Inferior parietal cortex (tissue), 1 donor: ENCODE results near the gene SLX4IP.

Source experiments
- DNase-seq: peaks from one replicate; pipeline ENCODE4 v3.0.0-alpha.2; 2016; ENCODE audit errors: extremely low spot score

The SLX4IP gene

DNA sequence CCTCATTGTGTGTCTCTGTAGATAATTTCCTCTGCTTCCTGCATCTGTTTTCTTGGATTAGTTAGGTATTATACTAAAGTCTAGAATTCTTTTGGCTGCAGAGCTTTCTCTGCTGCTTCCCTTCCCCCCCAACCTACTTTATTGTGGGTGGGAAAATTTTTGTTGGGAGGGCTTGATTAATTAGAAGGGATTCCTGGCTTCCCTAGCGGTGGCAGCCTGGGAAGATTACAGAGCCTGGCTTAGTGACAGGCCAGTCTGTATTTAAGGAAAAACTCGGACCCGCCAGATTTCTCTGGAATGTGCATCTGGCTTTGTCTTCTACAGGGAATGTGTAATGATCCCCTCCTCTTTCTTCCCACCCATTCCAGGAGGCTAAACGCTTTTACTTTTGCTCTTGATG, 31.2 kb downstream of the SLX4IP start:
- DNase-seq = no peak

DNA sequence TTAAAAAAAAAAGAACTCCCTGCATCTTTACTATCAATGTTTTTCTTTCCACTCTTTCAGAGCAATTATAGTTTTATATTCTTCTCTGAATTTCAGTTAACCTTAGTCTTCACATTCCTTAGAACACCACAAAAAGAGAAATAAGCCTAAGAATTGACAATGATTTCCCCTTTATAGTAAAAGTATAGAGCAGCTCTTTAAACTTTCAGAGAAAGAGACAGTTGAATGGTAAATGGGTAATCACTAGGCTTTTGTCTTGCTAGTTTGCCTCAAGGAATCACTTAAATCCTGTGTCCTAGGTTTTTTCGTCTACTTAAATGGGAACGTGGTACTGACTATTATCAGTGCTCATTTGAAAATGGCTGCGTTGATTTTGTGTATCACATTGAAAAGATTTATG, 31.8 kb downstream of the SLX4IP start:
- DNase-seq = no peak

DNA sequence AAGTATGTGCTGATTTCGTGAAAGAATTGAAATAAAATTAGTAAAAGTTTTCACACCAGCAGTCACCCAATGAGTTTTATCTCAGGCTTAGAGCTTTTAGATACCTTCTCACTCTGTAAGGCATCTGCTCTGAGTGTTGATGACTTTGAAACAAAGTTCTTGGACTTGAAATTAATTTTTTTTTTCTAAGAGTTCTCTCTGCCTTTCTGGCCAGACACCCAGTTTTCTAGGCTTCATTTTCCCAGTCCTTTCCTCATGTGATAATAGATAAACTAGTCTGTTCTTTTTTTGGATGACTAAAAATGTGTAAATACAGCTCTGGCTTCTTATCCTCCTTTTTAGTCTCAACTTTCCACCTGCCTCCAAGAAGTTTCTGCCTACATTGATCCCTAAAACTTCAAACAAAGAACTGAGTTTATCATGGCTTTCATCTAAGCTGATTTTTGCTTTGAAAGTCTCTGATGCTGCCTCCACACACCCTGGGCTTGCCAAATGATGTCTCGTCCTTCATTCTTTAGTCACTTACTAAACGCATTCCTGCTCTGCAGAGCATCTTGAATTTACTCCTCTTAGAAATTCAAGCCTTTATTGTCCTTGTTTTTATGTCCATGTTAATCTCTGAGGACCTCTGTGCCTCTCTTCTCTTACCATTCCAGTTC, 32.7 kb downstream of the SLX4IP start:
- DNase-seq = no peak

DNA sequence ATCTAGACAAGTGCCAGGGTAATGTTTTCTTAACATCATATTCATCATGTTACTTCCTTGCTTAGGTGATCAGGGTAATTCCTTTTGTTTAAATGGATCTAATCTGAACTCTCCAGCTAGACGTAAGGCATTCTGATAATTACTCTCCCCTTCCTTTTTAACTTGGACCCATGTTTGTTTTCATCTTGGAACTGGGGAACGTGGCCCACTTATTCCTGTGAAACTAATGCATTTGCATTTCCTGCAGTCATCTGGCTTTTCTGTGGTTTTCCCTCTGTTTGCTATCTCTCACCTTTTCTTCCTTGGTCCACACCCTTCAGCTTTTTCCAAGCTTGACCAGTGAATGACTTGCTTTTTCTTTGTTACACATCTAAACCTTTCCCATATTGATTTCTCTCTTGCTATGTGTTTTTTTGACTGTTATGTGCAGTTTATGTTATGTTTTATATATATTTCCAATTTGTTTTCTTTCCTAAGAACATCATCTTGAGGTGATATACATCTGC, 33.3 kb downstream of the SLX4IP start:
- no peak for DNase-seq

DNA sequence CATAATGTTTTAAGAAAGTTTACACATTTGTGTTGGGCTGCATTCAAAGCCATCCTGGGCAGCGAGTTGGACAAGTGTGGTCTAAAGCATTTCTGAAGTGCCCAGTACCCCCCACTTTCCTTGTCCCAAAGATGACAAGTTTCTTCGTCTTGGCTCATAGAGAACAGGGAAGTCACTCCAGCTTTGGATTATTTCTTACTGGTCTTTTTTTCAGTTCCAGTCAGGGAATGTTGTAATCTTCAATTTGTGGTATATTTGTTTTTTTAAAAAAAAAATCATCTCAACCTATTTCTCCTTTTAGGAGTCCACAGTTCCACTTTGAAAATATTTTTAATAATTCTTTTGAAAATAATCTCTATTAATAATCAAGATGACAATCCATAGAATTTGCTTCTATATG, 34.0 kb downstream of the SLX4IP start:
- no peak for DNase-seq

DNA sequence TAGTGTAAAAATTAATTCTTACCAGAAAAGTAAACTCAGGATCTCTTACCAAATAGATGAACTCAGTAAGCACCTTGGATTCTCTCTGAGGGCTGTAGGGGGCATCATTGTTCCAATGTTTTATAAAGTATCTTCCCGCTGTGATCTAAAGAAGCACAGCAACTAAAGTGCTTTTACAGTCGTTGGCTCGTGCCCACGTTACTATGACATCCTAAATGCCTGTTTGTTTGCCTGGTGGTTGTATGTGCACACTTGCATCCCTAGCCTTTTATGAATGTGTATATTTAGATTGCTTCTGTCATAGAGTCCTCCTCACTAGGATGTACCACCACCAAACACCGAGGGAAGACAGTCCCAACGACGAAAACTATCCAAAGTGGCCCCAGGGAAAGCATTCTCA, 34.5 kb downstream of the SLX4IP start:
- peak; percentile 85 for DNase-seq

DNA sequence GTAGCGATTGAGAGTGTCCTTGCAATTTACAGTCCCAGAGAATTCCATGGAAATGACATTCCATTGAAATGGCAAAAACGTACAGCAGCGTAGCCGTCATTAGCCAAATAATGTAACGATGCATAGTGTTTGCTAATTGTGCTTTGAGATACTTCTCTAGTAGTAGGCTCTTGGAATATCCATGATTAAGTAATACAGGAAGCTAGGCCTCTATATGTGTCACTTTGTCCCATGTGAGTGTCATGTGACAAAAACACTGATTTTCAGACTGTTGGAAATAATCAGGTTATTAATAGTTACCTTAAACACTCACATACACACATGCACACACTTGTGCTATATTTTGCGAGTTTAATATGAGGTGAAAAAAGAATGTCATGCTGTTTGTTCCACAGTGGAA, 35.2 kb downstream of the SLX4IP start:
- no peak for DNase-seq

DNA sequence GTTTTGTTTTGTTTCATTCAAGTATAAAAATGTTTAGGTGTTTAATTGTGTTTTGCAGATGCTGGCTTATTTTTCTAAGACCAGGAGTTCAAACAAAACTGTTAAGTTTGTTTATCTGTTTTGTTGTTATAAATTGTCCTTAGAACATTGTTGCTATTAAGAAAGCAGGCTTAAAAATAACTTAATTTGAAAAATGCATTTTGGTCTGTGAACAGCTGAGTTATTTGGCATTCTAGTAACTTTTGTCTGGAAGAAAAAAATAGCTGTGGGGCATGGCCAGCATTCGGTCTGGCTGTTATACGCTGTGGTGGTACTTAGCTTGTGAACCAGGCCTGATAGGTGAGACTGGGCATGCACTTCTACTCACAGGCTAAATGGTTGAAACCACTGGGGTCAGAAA, 37.8 kb downstream of the SLX4IP start:
- DNase-seq = no peak

DNA sequence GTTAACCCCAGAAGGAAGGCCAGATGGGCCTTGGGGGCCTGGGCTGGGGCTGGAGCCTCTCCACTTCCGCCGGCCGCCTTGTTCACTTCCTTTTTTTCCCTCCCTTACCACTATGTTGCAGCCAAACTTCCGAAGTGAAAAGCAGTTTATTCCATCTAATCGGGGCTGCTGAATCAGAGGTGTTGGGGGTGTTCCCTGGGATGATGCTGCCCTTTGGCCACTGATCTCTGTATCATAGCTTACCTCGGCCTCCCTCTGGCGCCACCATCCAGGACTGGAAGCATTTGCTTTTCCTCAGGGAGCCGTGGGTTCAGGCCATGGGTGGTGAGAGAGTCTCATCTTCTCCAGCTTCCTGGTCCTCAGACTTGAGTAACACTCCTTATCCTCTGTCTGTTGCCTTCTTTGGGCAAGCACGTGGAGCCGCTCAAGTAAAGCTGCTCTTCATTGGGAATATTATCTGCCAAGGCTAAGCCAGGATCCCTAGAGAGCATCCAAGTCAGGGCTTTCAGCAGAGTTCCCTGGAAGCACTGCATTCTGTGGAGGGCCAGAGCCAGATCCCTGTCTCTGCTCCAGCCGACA, 39.6 kb downstream of the SLX4IP start:
- no peak for DNase-seq

DNA sequence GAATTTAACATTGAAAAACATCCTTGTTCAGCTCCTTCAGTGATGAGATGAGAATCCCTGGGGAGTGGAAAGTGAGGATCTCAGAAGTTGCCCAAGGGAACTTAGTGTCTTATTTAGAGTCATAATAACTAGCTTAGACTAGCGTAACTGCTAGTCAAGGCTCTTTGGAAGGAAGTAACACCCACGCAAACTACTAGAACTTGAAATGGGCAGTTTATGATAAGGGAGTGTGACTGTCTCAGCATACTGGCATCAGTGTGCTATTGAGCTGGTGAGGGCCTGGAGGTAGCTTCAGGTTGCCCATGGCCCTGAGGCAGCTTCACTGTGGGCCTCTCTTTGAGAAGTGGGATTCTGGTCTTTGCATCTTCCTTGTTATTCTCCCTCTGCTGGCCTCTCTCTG, 40.1 kb downstream of the SLX4IP start:
- no peak for DNase-seq

DNA sequence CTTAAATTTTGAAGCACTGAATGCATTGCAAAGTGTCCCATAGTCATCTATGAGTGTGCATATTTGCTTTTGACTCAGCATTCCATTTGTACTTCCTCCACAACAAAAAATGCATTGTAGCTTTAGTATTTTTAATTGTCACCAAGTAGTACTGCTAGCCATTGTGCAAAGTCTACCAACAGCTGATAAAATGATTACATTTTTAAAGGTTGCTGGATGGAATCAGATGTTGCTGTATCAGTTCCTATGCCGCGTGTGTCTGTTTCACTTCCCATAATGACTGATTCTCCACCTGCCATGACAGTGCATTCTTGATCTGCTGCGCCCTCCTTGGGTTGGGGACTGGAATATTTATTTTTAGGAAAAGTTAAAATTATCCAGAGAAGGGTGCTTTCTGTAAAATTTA, 41.2 kb downstream of the SLX4IP start:
- no peak for DNase-seq

DNA sequence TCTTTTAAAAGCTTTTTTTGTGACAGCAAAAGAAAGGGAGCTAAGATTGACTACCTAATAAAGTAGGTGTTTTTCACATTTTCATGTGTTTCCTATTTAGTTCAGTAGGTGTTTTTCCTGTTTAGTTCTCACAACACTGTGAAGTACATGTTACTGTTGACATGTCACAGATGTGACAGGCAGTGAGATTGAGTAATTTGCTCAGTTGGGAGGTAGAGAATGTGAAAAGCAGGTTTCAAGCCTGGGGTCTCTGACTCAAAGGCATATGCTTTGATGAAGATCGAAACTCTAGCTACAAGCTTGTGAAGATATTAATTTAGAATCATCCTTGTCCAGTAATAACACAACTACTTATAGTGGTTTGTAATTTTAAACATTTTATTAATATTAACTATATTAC, 43.1 kb downstream of the SLX4IP start:
- no peak for DNase-seq

DNA sequence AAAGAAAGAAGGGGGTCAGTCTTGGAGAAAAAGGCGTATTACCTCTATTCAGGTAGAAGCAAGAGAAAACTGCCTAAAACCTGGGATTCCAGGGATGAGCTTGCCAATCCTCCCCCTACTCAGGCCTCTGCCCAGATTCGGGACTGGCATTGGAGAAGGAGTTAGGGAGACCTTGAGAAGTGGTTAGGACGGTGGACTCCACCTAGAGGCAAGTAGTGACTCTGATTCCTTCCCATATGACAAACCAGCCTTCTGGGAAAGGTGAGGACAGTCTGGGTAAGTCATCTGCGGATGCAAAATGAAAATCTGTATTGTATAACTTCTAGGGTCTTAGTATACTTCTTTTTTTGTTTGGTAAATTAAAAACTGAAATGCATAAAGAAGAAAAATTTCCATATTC, 43.8 kb downstream of the SLX4IP start:
- DNase-seq = no peak

DNA sequence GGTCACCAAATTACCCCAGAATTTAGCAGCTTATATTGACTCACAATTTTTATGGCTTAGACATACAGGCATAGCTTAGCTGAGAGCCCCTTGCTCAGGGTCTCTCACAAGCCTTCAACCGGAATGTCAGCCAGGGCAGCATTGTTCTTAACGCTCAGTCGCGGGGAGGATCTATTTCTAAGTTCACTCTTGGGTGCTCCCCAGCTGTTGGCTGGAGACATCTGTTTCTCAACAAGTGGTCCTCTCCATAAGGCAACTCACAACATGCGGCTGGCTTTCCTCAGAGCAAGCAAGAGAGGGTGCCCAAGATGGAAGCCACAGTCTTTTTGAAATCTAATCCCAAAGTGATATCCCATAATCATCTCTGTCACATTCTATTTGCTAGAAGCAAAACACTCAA, 46.6 kb downstream of the SLX4IP start:
- DNase-seq = no peak

DNA sequence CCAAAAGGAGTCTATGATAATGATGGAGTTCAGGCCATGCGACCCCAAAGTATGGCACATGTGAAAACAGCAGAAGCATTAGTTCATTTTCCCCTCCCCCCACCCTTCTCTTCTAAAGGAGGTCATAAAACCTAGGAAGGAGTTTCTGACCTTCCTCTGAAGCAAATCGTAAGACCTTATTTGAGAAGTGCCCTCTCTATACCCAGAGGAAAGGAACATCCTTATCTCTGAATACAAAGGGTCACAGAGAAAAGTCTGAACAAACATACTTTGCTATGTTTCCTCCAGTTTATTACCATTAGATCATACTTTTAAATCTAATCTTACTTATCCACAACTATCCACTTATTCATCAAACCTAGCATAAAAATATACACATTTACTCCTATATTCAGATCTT, 48.6 kb downstream of the SLX4IP start:
- no peak for DNase-seq

DNA sequence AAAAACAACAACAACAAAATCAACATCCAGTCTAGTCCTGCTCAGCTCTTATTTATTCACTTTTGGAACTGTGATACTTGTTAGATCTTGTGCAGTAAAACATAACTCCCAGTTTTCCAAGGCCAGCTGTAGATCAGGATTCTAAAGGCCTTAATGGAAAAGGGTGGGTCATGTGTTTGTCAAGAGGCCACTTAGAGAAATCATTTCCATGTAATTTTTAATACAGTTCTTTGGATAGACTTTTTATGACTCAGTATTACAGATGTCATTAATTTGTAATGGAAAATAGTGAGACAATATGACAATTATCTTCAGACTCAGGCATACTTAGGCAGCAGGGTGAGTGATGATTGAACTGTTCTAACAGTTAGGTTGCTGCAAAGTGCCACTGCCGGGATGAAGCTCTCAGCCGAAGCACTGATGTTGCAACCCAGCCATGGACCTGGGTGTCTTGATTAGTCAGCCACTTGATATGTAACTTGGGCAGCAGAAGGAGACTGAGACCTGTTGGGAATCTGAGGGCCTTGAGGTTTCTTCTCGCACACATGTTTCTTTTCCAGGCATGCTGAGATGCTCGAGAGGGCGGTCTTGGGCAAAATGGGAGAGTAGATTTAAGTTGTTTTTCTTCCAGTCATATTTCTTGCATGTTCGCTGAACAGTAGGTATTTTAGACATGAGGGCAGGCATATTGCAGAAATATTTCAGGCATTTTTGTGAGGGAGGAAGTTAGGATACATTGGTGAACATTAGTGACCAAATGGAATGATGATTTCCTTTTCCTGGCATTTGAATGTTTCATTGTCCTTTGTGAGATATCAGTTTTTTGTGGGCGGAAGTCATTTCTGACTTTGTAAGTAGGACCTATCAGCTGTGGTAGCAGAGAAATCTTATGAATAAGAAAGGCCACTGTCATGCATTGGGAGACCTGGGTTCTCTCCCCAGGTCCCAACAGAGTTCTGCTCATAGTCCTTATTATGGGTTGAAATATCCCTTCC, 52.3 kb downstream of the SLX4IP start:
- no peak for DNase-seq

DNA sequence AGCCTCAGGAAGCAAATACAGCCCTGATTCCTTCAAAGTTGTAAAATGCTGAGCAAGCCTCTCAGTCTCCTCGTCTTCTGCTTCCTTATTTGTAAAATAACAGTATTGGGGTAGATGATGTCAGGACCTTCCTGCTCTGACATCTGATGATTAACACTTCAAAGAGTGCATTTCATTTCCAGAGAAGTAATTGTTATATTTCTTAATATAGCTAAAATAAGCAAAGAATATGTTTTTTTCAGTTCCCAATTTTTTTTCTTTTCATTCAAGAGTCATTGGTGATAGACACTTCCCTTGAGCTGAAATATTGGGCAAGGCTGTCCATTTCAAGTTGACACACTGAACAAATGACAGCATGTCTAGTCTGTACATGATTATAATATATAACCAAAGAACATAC, 53.4 kb downstream of the SLX4IP start:
- no peak for DNase-seq

DNA sequence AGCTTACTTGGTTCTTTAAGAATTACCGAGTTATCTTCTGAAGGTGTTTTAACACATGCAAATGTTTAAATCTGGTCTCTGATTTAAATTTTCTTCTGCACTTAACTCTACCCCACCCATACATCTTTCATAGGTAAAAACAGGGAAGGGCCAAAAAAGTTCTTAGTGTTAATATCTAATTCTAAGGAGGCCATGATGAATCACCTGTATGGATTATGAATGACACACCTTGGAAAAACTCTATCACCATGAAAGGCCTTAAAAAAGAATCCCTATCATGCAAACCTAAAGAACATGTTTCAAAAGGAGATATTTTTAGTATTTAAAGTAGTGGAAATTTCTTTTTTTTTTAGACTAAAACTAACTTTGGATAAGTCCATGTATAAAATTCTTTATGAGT, 54.7 kb downstream of the SLX4IP start:
- DNase-seq = no peak

DNA sequence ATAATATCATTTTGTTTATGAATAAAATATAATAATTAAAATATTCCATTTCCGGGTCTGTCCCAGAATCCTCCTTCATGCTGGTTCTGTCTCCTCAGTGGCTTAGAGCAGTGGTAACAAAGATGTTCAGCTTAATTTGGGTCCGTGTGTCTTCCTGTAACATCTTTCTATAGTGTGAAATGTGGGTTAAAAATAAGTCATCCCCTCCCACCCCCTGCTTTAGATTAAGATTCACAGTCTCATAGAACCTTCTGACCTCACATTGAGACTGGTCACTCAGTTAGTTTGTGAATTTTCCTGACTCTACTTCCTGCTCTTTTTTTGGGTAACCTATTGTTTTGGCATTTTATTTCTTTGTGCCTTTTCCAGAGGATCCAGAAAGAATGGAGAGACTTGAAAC, 55.2 kb downstream of the SLX4IP start:
- DNase-seq = no peak

DNA sequence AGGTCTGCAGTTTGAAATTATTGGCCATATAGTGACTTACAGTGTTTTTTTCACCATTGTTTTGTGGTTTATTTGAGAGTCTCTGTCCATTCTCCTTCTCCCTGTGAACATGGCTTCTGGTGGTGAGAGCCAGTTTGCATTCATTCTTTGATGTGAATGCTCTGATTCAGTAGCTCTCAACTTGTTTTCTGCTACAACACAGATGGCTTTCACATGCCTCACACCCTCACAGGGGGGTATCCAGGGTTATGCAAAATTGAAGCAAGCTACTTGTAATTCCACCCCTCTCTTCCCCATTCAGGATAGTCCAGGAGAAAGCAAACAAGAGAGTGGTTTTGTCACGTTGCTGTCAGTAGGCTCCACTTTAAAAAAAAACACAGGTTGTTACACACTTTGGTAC, 55.6 kb downstream of the SLX4IP start:
- peak; percentile 57 for DNase-seq

DNA sequence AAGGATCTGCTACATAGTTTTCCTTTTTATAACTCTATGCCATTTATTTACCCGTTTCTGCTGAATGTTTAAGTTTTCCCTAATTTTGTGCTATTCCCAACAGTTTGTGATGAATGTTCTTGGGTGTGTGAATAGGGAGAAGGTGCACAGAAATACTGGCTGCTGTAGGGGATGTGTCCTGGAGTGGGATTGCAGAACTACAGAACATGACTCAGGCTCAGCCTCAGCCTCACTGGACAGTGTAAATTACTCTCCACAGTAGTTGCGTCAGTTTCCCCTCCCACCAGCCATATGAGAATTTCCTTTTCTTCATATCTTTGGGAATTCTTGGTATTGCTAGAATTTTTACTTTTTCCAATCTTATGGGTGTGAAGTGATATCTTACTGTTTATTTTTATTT, 57.0 kb downstream of the SLX4IP start:
- no peak for DNase-seq

DNA sequence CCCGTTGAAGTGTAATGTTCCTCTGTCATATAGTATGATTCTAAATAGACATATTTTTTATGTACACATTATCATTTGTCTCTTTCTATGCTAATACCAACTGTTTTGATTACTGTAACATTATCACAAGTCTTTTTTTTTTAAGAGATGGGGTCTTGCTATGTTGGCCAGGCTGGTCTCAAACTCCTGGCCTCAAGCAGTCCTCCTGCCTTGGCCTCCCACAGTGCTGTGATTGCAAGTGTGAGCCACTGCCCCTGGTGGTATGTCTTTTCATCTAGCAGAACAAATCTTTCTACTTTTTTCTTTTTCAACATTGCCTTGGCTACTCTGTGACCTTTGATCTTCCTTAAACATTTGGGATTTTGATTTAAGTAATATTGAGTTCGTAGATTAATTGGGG, 57.7 kb downstream of the SLX4IP start:
- no peak for DNase-seq

DNA sequence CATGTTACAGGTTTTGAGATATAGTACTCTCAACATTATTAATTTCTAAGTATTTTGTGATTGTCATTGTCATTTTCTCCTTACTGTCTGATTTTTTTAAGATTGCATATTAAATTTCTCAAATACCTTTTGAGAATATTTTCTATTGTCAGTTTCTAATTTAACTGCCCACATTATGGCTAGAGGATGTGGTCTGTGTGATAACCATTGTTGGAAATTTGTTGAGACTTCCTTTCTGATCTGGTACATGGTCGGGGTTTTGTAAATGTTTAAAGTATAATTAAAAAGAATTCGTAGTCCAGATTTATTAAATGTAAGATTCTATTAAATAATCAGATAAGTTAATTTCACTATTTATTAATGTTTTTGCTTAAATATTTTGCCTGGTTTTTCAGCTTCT, 60.1 kb downstream of the SLX4IP start:
- no peak for DNase-seq
